Heart left ventricle (tissue), 13 donors: ENCODE measurements around the gene CTNNA3.

Experiments used
- CTCF ChIP-seq, 12 donors: fragments of 200-600 bp; sonication (generic) in 4 of 12; IDR thresholded peaks; one replicate each; pipeline versions ENCODE4 v1.5.0 to v1.8.0; 2018 to 2022; ENCODE audit warnings: antibody characterized with exemption in 12 of 12, mild to moderate bottlenecking in 5 of 12
- POLR2A ChIP-seq, 2 donors: fragments of 450-650 bp; IDR thresholded peaks; one replicate each; pipeline ENCODE4 v1.6.1; 2017; ENCODE audit warnings: antibody characterized with exemption in 2 of 2, mild to moderate bottlenecking in 2 of 2, moderate library complexity in 2 of 2
- donor health status: ischemic (EF 13 %, LVEDD 7.1; RV severe dilation, severe dysfunction).
- donor health status: DM: no; HTN: yes; CAD: no.
- donor health status: DM: no; HTN: no; CAD: no.
- donor health status: ischemic (EF 25% LVEDD 6.9; RV normal size, moderate dysfunction).
- donor health status: ischemic (EF 25% LVEDD 5.7; RV mildly dilated, moderate dysfunction).
- donor health status: ischemic (EF 35%, LVEDD 5.7; RV mildly dilated, moderate dysfunction).
- donor health status: nonischemic (EF 11% LVEDD 7.7; RV severe dilation, severe dysfunction).
- donor health status: DM: yes; HTN: yes; CAD: no.
- donor health status: PGD.
- donor health status: ischemic (EF 29% LVEDD 5.4; RV normal size, mild dysfunction).
- donor health status: nonischemic (EF 23%, LVEDD 6.1; RV moderate dilation, normal function).

- TF ChIP-seq CTCF (IDR thresholded peaks at IDR 0.05) (no peak), POLR2A (IDR thresholded peaks at IDR 0.05) (no peak)
These were observed 809.1 kb downstream of the CTNNA3 start for GRCh38 chr10:66886848-66887247.
